Fibroblast of the conjunctiva (primary cell): ENCODE measurements around the gene BSCL2.
"Not testable (repeated sequence)": the region's sequence is repeated elsewhere in the genome, so short reads cannot be mapped to it uniquely, and the experiment has no call there.

Source experiments
- DNase-seq: peaks from one replicate; pipeline ENCODE4 v3.0.0-alpha.2; 2010; ENCODE audit warnings: low read depth

Gene BSCL2

GRCh38 chr11:62656796-62657429 is 50.3 kb downstream of the BSCL2 start:
- DNase-seq = no peak

GRCh38 chr11:62654297-62654696 is 52.9 kb downstream of the BSCL2 start:
- DNase-seq = no peak

- no peak for DNase-seq
Observed at GRCh38 chr11:62652161-62653006, 54.8 kb downstream of the BSCL2 start.

DNA sequence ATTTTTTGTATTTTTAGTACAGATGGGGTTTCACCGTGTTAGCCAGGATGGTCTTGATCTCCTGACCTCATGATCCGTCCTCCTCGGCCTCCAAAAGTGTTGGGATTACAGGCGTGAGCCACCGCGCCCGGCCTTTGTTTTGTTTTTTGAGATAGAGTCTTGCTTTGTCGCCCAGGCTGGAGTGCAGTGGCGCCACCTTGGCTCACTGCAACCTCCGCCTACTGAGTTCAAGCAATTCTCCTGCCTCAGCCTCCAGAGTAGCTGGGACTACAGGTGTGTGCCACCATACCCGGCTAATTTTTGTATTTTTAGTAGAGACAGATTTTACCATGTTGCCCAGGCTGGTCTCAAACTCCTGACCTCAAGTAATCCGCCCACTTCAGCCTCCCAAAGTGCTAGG is 56.9 kb downstream of the BSCL2 start:
- DNase-seq = not testable (repeated sequence)

DNA sequence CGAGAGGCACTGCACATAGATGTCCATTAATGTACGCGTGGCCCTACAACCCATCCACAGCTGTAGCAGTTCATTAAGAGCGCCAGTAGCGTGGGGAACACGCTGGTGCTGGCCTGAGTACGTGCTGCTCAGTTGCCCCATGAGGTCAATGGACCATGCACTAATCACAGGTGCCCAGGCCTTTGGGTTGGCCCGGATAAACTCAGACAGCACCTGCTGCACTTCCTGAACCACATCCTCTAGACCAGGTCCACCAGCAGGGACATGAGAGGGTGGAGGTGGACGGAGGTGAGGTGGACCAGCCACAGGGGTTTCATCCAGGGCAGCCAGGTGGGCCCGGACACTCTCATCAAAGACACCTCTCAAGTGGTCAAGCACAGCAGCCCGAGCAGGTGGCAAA is 57.7 kb downstream of the BSCL2 start:
- DNase-seq = no peak

- DNase-seq = no peak
Observed at GRCh38 chr11:62648967-62649364, 58.3 kb downstream of the BSCL2 start.

GRCh38 chr11:62648185-62648966 is 58.8 kb downstream of the BSCL2 start:
- no peak for DNase-seq

DNA sequence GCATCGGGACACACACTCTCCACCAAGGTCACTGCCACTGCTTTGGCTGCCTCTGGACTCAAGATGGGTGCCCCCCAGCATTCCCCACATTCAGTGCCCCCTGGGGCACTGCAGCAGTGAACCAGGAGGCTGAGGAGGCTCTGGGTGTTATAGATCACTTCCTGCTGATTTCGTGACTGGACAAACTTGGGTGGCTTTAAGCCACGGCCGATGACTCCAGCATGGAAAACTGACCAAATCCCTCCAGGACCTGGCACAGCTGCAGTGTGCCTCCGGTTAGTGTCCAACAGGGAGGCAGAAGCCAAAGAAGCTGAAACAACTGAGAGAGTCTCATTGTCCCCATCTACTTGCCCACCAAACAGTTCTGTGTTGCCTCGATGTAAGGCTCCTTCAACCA is 59.6 kb downstream of the BSCL2 start:
- DNase-seq = no peak

DNA sequence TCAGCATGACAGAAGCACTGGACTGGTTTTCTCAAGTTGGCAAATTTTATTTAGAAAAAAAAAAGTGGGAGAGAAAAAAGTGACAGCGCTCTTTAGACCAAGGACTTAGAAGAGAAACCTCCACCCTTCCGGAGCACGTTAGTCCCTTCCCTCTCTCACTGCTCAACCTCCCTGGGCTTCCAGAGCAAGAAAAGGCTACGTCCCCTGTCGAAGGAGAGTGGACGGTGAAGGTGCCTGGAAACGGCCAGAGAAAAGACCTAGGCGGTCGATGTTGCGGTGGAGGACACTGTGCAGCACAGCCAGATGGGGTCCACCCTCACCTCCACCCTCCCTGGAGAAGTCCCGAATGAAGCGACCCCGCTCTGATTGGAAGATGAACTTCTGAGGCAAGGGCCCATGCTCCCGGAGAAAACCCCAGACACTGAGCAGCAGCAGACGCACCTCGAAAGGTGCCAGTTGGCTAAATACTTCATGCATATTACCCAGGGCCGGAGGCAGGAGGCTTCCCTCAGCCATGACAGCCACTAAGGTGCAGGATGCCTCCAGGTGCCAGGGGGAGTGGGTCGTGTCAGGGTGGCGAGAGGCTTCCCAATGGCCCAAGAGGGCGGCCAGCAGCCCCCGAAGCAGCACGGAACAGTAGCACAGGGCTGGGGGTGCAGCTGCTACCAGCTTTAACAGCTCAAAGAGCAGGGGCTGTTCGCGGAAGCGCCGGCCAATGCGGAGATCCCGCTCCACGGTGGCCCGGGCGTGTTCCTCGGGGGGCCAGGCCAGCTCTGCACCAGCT is 60.2 kb downstream of the BSCL2 start:
- DNase-seq = no peak

GRCh38 chr11:62645946-62646824 is 61.0 kb downstream of the BSCL2 start, which contains the start of gene GANAB:
Gene GANAB, minus strand, starts transcription at chr11:62646613. Its CDS starts 14 bp downstream, at chr11:62646599.
- DNase-seq = peak; percentile 93

DNA sequence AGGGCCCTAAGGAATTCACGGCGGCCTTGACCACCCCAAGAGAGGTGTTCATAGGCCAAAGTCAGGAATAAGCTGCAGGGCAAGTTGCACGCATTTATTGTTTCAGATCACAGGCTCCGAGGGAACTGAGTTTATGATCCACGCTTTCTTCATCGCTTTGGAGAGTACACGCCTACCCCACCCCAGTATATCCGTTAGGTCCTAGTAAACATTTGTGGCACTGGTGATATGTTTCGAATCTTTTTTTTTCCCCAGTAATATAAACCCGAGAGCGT is 61.6 kb downstream of the BSCL2 start:
- DNase-seq = no peak

DNA sequence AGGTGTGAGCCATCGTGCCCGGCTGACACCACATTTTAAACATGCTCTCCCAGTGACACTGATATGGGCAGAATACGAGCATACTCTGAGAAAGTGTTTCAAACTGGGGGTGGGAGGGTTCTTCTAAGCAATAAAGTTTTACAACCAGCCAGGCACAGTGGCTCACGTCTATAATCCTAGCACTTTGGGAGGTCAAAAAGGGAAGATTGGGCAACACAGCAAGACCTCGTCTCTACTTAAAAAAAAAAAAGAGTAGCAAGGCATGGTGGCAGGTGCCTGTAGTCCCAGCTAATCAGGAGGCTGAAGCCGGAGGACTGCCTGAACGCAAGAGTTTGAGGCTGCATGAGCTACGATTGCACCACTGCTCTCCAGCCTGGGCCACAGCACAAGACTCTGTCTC is 63.0 kb downstream of the BSCL2 start:
- no peak for DNase-seq
